ENCODE data around the gene LRRC38. TPM values are rescaled to one million over a fixed set of nuclear protein-coding genes. Genes with fewer than 3 reads are reported as not detected.

LRRC38 gene
- total RNA-seq, 2 donors from 2014 or later, result 0.46 to 0.51 TPM

- 81 to 100% methylated on average over 1 to 2 of the region's 2 CpGs for WGBS, 2 experiments (ENCODE audit: insufficient coverage in 1 of 2, insufficient read length in 1 of 2)
- H3K4me1 Mint-ChIP-seq, result no peaks in the 10 kb centered on the region
Observed at GRCh38 chr1:13461977-13462376, 51.8 kb downstream of the LRRC38 start.

GRCh38 chr1:13456904-13457532 is 56.8 kb downstream of the LRRC38 start:
- TF ChIP-seq CTCF (conservative IDR thresholded peaks at IDR 0.05), result no peak

More at GRCh38 chr1:13461977-13462376, 51.8 kb downstream of the LRRC38 start:
- Histone ChIP-seq H3K27me3 (ENCODE audit: control insufficient read depth, insufficient read depth, low read length, poor library complexity, severe bottlenecking) (no peaks in the 10 kb centered on the region), H3K36me3 (ENCODE audit: control insufficient read depth, insufficient read depth, low read length) (no peaks in the 10 kb centered on the region), H3K9ac (ENCODE audit: extremely low read depth, low read length, poor library complexity, severe bottlenecking) (no peak overlapping the region), H3K27ac (ENCODE audit: low read depth, low read length) (no peak overlapping the region), H3K9me3 (ENCODE audit: control insufficient read depth, low read length) (no peaks in the 10 kb centered on the region), H3K4me3 (ENCODE audit: low read length) (no peak overlapping the region), H3K4me1 (ENCODE audit: control insufficient read depth, insufficient read depth, low read length) (no peaks in the 10 kb centered on the region)
- DNase-seq, result no peak
- H3K27ac Mint-ChIP-seq, result no peak overlapping the region
- H3K4me3 Mint-ChIP-seq, result no peak overlapping the region
- H3K27me3 Mint-ChIP-seq (ENCODE audit: insufficient read depth), result peaks cover 8% of the 10 kb centered on the region
- TF ChIP-seq CTCF (conservative IDR thresholded peaks at IDR 0.05), result no peak
- no peaks in the 10 kb centered on the region for H3K36me3 Mint-ChIP-seq (ENCODE audit: low read depth)
- peaks cover 55% of the 10 kb centered on the region for H3K9me3 Mint-ChIP-seq

GRCh38 chr1:13451399-13451965 is 62.3 kb downstream of the LRRC38 start:
- no peaks in the 10 kb centered on the region for H3K4me1 Mint-ChIP-seq
- WGBS, 2 experiments (ENCODE audit: insufficient coverage in 1 of 2, insufficient read length in 1 of 2), result 56 to 77% methylated on average over 6 of the region's 6 CpGs
- no peak overlapping the region for H3K4me3 ChIP-seq (ENCODE audit: low read length)
- peaks cover 79% of the 10 kb centered on the region for H3K9me3 Mint-ChIP-seq
- peaks cover 4% of the 10 kb centered on the region for H3K27me3 Mint-ChIP-seq (ENCODE audit: insufficient read depth)
- H3K9ac ChIP-seq (ENCODE audit: extremely low read depth, low read length, poor library complexity, severe bottlenecking), result no peak overlapping the region
- H3K36me3 Mint-ChIP-seq (ENCODE audit: low read depth), result no peaks in the 10 kb centered on the region
- H3K27ac Mint-ChIP-seq, result no peak overlapping the region
- H3K27ac ChIP-seq (ENCODE audit: low read depth, low read length), result no peak overlapping the region
- H3K9me3 ChIP-seq (ENCODE audit: control insufficient read depth, low read length), result peaks cover 7% of the 10 kb centered on the region
- DNase-seq, result no peak
- no peaks in the 10 kb centered on the region for H3K4me1 ChIP-seq (ENCODE audit: control insufficient read depth, insufficient read depth, low read length)
- no peaks in the 10 kb centered on the region for H3K27me3 ChIP-seq (ENCODE audit: control insufficient read depth, insufficient read depth, low read length, poor library complexity, severe bottlenecking)
- no peaks in the 10 kb centered on the region for H3K36me3 ChIP-seq (ENCODE audit: control insufficient read depth, insufficient read depth, low read length)
- H3K4me3 Mint-ChIP-seq, result no peak overlapping the region
- no peak for TF ChIP-seq CTCF (conservative IDR thresholded peaks at IDR 0.05)

More at GRCh38 chr1:13456904-13457532, 56.8 kb downstream of the LRRC38 start:
- Mint-ChIP-seq H3K4me1 (no peaks in the 10 kb centered on the region), H3K27me3 (ENCODE audit: insufficient read depth) (peaks cover 4% of the 10 kb centered on the region), H3K36me3 (ENCODE audit: low read depth) (no peaks in the 10 kb centered on the region), H3K27ac (no peak overlapping the region), H3K4me3 (no peak overlapping the region), H3K9me3 (peaks cover 73% of the 10 kb centered on the region)
- no peak for DNase-seq
- WGBS, 2 experiments (ENCODE audit: insufficient coverage in 1 of 2, insufficient read length in 1 of 2), result 67 to 76% methylated on average over 14 to 15 of the region's 15 CpGs
- Histone ChIP-seq H3K36me3 (ENCODE audit: control insufficient read depth, insufficient read depth, low read length) (no peaks in the 10 kb centered on the region), H3K4me1 (ENCODE audit: control insufficient read depth, insufficient read depth, low read length) (no peaks in the 10 kb centered on the region), H3K9me3 (ENCODE audit: control insufficient read depth, low read length) (no peaks in the 10 kb centered on the region), H3K27ac (ENCODE audit: low read depth, low read length) (no peak overlapping the region), H3K27me3 (ENCODE audit: control insufficient read depth, insufficient read depth, low read length, poor library complexity, severe bottlenecking) (no peaks in the 10 kb centered on the region), H3K9ac (ENCODE audit: extremely low read depth, low read length, poor library complexity, severe bottlenecking) (no peak overlapping the region), H3K4me3 (ENCODE audit: low read length) (no peak overlapping the region)
